HCT116 (cell line): ENCODE data around the gene RNASEH2C. TPM values are rescaled to one million over a fixed set of nuclear protein-coding genes. Genes with fewer than 3 reads are reported as not detected.

Source experiments
- ATAC-seq: fragments of 200-7000 bp; cut with Tn5 transposase; 2 replicates; pipeline ENCODE4 v1.9.1; 2020; ENCODE audit warnings: mild to moderate bottlenecking, moderate library complexity
- BruUV-seq: library from RNA; stranded (reverse); fragments of 400-500 nt; replicated peaks from 2 replicates; lab custom pipeline; 2021; lab: Mats Ljungman, UMichigan
- CTCF ChIA-PET: fragments of 300-600 bp; sonication (Branson Sonifier 250); formaldehyde crosslinking; loops from one replicate; lab custom pipeline; 2021; ENCODE audit warnings: antibody characterized with exemption; lab: Charles Lee
- POLR2A ChIA-PET: fragments of 300-600, 350-600 bp; sonication (Branson Sonifier 250); formaldehyde crosslinking; loops from one replicate; lab custom pipeline; 2021; ENCODE audit warnings: antibody characterized with exemption; lab: Charles Lee
- RAD21 ChIA-PET, 2 experiments: fragments of 300-600 bp; sonication (Branson Sonifier 250); formaldehyde crosslinking; loops; one replicate each; lab custom pipeline; 2023; ENCODE audit warnings: low total read pairs in 2 of 2; ENCODE audit not compliant: uncharacterized antibody in 2 of 2, unreplicated experiment in 2 of 2, low non-redundant PET in 1 of 2; lab: Charles Lee
- DNase-seq: peaks from one replicate; pipeline ENCODE4 v3.0.0-alpha.2; 2010; ENCODE audit warnings: low read depth, low spot score
- H2AFZ ChIP-seq: fragments of 200-600 bp; shearing (Covaris generic), sonication (generic); 2 replicates; pipeline ENCODE4 v1.6.1; 2017; ENCODE audit warnings: low read depth, mixed run types, mixed read lengths, antibody characterized with exemption, low read length; ENCODE audit not compliant: poor library complexity, severe bottlenecking
- H3K27ac ChIP-seq: 2 replicates; pipeline ENCODE4 v1.5.1; 2012; ENCODE audit warnings: low read depth, low read length
- H3K27me3 ChIP-seq: fragments of 200-600 bp; sonication (generic); 2 replicates; pipeline ENCODE4 v1.6.1; 2016; ENCODE audit warnings: mixed run types, low read length, mixed read lengths; ENCODE audit not compliant: insufficient read depth
- H3K36me3 ChIP-seq, 2 experiments: fragments of 200-500 bp in 1 of 2; fragments of 200-600 bp in 1 of 2; sonication (Bioruptor generic) in 1 of 2; sonication (generic) in 1 of 2; 2 replicates each; pipeline versions ENCODE4 v1.5.1 to v1.6.1; 2014 to 2016; ENCODE audit warnings: low read length in 2 of 2, inconsistent platforms in 1 of 2, mixed read lengths in 1 of 2, mixed run types in 1 of 2; ENCODE audit not compliant: insufficient read depth in 2 of 2, control insufficient read depth in 1 of 2
- H3K4me1 ChIP-seq, 2 experiments: fragments of 200-600 bp in 1 of 2; sonication (generic) in 1 of 2; 2 replicates each; pipeline versions ENCODE4 v1.5.1 to v1.6.1; 2012 to 2017; ENCODE audit warnings: low read length in 2 of 2, inconsistent platforms in 1 of 2, mild to moderate bottlenecking in 1 of 2, mixed read lengths in 1 of 2, mixed run types in 1 of 2, moderate library complexity in 1 of 2; ENCODE audit not compliant: insufficient read depth in 2 of 2, control insufficient read depth in 1 of 2
- H3K4me2 ChIP-seq: fragments of 200-600 bp; sonication (generic); 2 replicates; pipeline ENCODE4 v1.6.1; 2017; ENCODE audit warnings: mixed run types, low read length, mixed read lengths
- H3K4me3 ChIP-seq, 2 experiments: fragments of 200-600 bp in 1 of 2; sonication (generic) in 1 of 2; replicated peaks in 1 of 2; 2 replicates each; pipeline ENCODE4 v1.5.1; 2011 to 2016; ENCODE audit warnings: low read length in 2 of 2, control low read depth in 1 of 2, low read depth in 1 of 2, mild to moderate bottlenecking in 1 of 2, mixed read lengths in 1 of 2, mixed run types in 1 of 2
- H3K79me2 ChIP-seq: fragments of 200-600 bp; sonication (generic); 2 replicates; pipeline ENCODE4 v1.6.1; 2017; ENCODE audit warnings: mild to moderate bottlenecking, mixed run types, low read length, moderate library complexity, mixed read lengths; ENCODE audit not compliant: insufficient read depth
- H3K9ac ChIP-seq: fragments of 200-600 bp; sonication (generic); 2 replicates; pipeline ENCODE4 v1.6.1; 2016; ENCODE audit warnings: low read length, mixed read lengths
- H3K9me2 ChIP-seq: fragments of 200-600 bp; sonication (generic), shearing (Covaris generic); 2 replicates; pipeline ENCODE4 v1.6.1; 2017; ENCODE audit warnings: mixed run types, mild to moderate bottlenecking, moderate library complexity; ENCODE audit not compliant: insufficient read depth
- H3K9me3 ChIP-seq, 2 experiments: fragments of 200-500 bp in 1 of 2; fragments of 200-600 bp in 1 of 2; sonication (Bioruptor generic) in 1 of 2; sonication (generic) in 1 of 2; 2 replicates each; pipeline ENCODE4 v1.6.1; 2014 to 2017; ENCODE audit warnings: low read length in 2 of 2, mixed read lengths in 2 of 2, inconsistent platforms in 1 of 2, low read depth in 1 of 2, mild to moderate bottlenecking in 1 of 2, mixed run types in 1 of 2, moderate library complexity in 1 of 2; ENCODE audit not compliant: control insufficient read depth in 1 of 2, insufficient read depth in 1 of 2
- H4K20me1 ChIP-seq: fragments of 200-600 bp; sonication (generic), shearing (Covaris generic); 2 replicates; pipeline ENCODE4 v1.6.1; 2017; ENCODE audit warnings: mixed run types, mild to moderate bottlenecking, moderate library complexity; ENCODE audit not compliant: insufficient read depth
- EGR1 ChIP-seq: IDR thresholded peaks from 2 replicates; pipeline ENCODE4 v1.6.1; 2012; ENCODE audit warnings: low read depth
- ELF1 ChIP-seq: IDR thresholded peaks from 2 replicates; pipeline ENCODE4 v1.6.1; 2012; ENCODE audit warnings: low read depth, borderline replicate concordance
- EZH2phosphoT487 ChIP-seq: fragments of 200-600 bp; IDR thresholded peaks from 2 replicates; pipeline ENCODE4 v1.6.1; 2018; ENCODE audit warnings: antibody characterized with exemption, borderline replicate concordance
- FOSL1 ChIP-seq: IDR thresholded peaks from 2 replicates; pipeline ENCODE4 v1.6.1; 2012; ENCODE audit warnings: low read depth
- JUND ChIP-seq: IDR thresholded peaks from 2 replicates; pipeline ENCODE4 v1.6.1; 2012
- POLR2A ChIP-seq: IDR thresholded peaks from 2 replicates; pipeline ENCODE4 v1.7.0; 2011; ENCODE audit warnings: borderline replicate concordance; ENCODE audit not compliant: insufficient read depth, insufficient read length; ENCODE audit errors: extremely low read depth
- RAD21 ChIP-seq: IDR thresholded peaks from 2 replicates; pipeline ENCODE4 v1.6.1; 2012; ENCODE audit warnings: low read depth, mild to moderate bottlenecking
- REST ChIP-seq: IDR thresholded peaks from 2 replicates; pipeline ENCODE4 v1.6.1; 2012; ENCODE audit warnings: low read depth
- SP1 ChIP-seq: IDR thresholded peaks from 2 replicates; pipeline ENCODE4 v1.6.1; 2012; ENCODE audit warnings: low read depth
- TCF7L2 ChIP-seq: IDR thresholded peaks from 2 replicates; pipeline ENCODE4 v1.7.0; 2011; ENCODE audit warnings: borderline replicate concordance, inconsistent platforms; ENCODE audit not compliant: insufficient read depth, insufficient read length; ENCODE audit errors: extremely low read depth
- ZBTB33 ChIP-seq: IDR thresholded peaks from 2 replicates; pipeline ENCODE4 v1.6.1; 2011; ENCODE audit warnings: mild to moderate bottlenecking, low read length, moderate library complexity; ENCODE audit not compliant: insufficient replicate concordance; ENCODE audit errors: extremely low read depth
- ZFX ChIP-seq: fragments of 450-650 bp; IDR thresholded peaks from 2 replicates; pipeline ENCODE4 v1.6.1; 2017
- ZNF274 ChIP-seq: fragments of 200-500 bp; sonication (Bioruptor generic); IDR thresholded peaks from 2 replicates; pipeline ENCODE4 v1.6.1; 2014; ENCODE audit warnings: mild to moderate bottlenecking, low read depth, low read length, inconsistent platforms
- intact Hi-C: fragments of 100-400 bp; cut with micrococcal nuclease; formaldehyde crosslinking; loops from 2 replicates; pipeline ENCODE4 v1.10.0; 2022
- total RNA-seq: library from RNA; stranded (reverse); gene quantifications from one replicate; pipeline ENCODE4 v1.2.1, GENCODE V29; 2021; ENCODE audit not compliant: unreplicated experiment
- TF ChIP-seq, protein P1 (sequence below): IDR thresholded peaks from 2 replicates; pipeline ENCODE4 v1.6.1; 2012
- TF ChIP-seq, protein P2 (sequence below): IDR thresholded peaks from 2 replicates; pipeline ENCODE4 v1.6.1; 2012

Gene RNASEH2C
- total RNA-seq, 1 experiment from 2014 or later: 28.5 TPM

DNA sequence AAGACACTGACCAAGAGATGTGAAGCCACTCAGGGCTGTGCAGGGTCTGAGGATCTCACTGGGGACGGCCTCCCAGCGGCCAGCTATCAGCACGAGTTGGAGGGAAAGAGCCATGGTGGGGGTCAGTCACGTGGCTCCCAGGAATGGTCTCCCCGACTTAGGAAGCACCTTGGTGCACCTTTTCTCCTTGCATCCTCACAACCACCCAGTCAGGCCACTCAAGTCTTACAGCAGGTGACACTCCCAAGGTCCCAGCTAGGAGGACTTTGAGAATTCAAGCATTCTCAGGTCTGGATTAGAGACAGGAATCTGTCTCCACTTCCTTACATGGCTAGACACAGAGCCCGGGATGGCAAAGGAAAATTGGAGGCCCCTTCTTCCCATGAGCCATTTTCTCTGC is 2.7 kb downstream of the RNASEH2C start (continued):
- TF ChIP-seq ZBTB33 (no peak), EZH2phosphoT487 (no peak), RAD21 (no peak), JUND (no peak), POLR2A (no peak)
- TF ChIP-seq, protein P1, sequence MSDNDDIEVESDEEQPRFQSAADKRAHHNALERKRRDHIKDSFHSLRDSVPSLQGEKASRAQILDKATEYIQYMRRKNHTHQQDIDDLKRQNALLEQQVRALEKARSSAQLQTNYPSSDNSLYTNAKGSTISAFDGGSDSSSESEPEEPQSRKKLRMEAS: no peak
- TF ChIP-seq, all 23 proteins: peak for 0

GRCh38 chr11:65716774-65717405 is 3.7 kb downstream of the RNASEH2C start:
- ChIA-PET POLR2A (no interaction called here), RAD21 (interaction anchor here (0.5 to 0.7 kb wide), 2 partner anchors 28 to 55 kb away, joined by 3 to 4 read pairs; no protein-coding TSS in a partner anchor), CTCF (no interaction called here)
- H3K9me3 ChIP-seq: no peaks in the 10 kb centered on the region
- no peak overlapping the region for H3K4me3 ChIP-seq
- H3K9me2 ChIP-seq: no peaks in the 10 kb centered on the region
- H2AFZ ChIP-seq: no peak overlapping the region
- intact Hi-C loops: no loop called here
- no peak overlapping the region for H3K4me2 ChIP-seq
- no peak for ATAC-seq
- no peak for TF ChIP-seq REST
- TF ChIP-seq ELF1: no peak
- TF ChIP-seq EZH2phosphoT487: no peak
- TF ChIP-seq SP1: no peak
- no peak for TF ChIP-seq ZBTB33
- no peak for TF ChIP-seq EGR1
- TF ChIP-seq FOSL1: no peak
- TF ChIP-seq RAD21: no peak
- no peak for TF ChIP-seq ZNF274
- TF ChIP-seq POLR2A: no peak
- no peak for TF ChIP-seq TCF7L2
- TF ChIP-seq ZFX: no peak
- TF ChIP-seq, protein P2, sequence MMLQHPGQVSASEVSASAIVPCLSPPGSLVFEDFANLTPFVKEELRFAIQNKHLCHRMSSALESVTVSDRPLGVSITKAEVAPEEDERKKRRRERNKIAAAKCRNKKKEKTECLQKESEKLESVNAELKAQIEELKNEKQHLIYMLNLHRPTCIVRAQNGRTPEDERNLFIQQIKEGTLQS: no peak
- TF ChIP-seq, all 23 proteins: peak for 0
- DNase-seq: no peak
- Histone ChIP-seq H3K79me2 (peaks cover 63% of the 10 kb centered on the region), H3K9ac (no peak overlapping the region), H3K27me3 (no peaks in the 10 kb centered on the region), H3K36me3 (peaks cover 16 to 51% of the 10 kb centered on the region in 2 experiments), H3K27ac (no peak overlapping the region), H4K20me1 (no peaks in the 10 kb centered on the region), H3K4me1 (peaks cover 9 to 22% of the 10 kb centered on the region in 2 experiments; a peak in 3 of 4 replicates)
- no TSS peak for BruUV-seq
